HepG2 (cell line): ENCODE results near the gene CADM4. TPM values are rescaled to one million over a fixed set of nuclear protein-coding genes. Genes with fewer than 3 reads are reported as not detected.

Source experiments
- ATF1 ChIP-seq: IDR thresholded peaks from 2 replicates; pipeline ENCODE4 v1.6.1; 2016; ENCODE audit warnings: mild to moderate bottlenecking, control low read depth
- CREM ChIP-seq, 2 experiments: sonication (generic) in 1 of 2; formaldehyde crosslinking in 1 of 2; IDR thresholded peaks; 2 replicates each; pipeline versions ENCODE4 v1.4.0 to v1.6.1; 2016 to 2020; ENCODE audit warnings: antibody characterized with exemption in 1 of 2, mild to moderate bottlenecking in 1 of 2, missing genetic modification reagents in 1 of 2
- GABPA ChIP-seq, 2 experiments: IDR thresholded peaks; 2 replicates each; pipeline ENCODE4 v1.6.1; 2011 to 2016; ENCODE audit warnings: low read depth in 2 of 2, low read length in 1 of 2, missing biosample characterization in 1 of 2, missing genetic modification characterization in 1 of 2
- GATAD1 ChIP-seq: IDR thresholded peaks from 2 replicates; pipeline ENCODE4 v1.6.1; 2016; ENCODE audit warnings: missing genetic modification reagents, missing compliant biosample characterization
- HNRNPLL ChIP-seq: fragments of 200-400 bp; formaldehyde crosslinking; IDR thresholded peaks from 2 replicates; pipeline ENCODE4 v1.6.1; 2017; ENCODE audit warnings: mild to moderate bottlenecking, low read depth, low read length; ENCODE audit not compliant: poor library complexity, severe bottlenecking
- HOXA3 ChIP-seq: sonication (generic); formaldehyde crosslinking; IDR thresholded peaks from 2 replicates; pipeline ENCODE4 v1.5.0; 2020; ENCODE audit warnings: missing genetic modification reagents
- KDM3A ChIP-seq: IDR thresholded peaks from 2 replicates; pipeline ENCODE4 v1.6.1; 2018; ENCODE audit warnings: low read depth, missing compliant biosample characterization
- KLF9 ChIP-seq: IDR thresholded peaks from 2 replicates; pipeline ENCODE4 v1.6.1; 2016; ENCODE audit warnings: low read depth
- NR2F6 ChIP-seq, 2 experiments: IDR thresholded peaks; 2 replicates each; pipeline ENCODE4 v1.6.1; 2016; ENCODE audit warnings: antibody characterized with exemption in 1 of 2, mild to moderate bottlenecking in 1 of 2
- RXRB ChIP-seq: IDR thresholded peaks from 2 replicates; pipeline ENCODE4 v1.6.1; 2016; ENCODE audit warnings: borderline replicate concordance, missing genetic modification reagents, missing compliant biosample characterization
- SAP130 ChIP-seq: IDR thresholded peaks from 2 replicates; pipeline ENCODE4 v1.6.1; 2016; ENCODE audit warnings: low read depth
- SOX13 ChIP-seq, 3 experiments: fragments of 450-650 bp in 1 of 3; sonication (generic) in 1 of 3; formaldehyde crosslinking in 1 of 3; IDR thresholded peaks in 2 of 3; conservative IDR thresholded peaks in 1 of 3; 2 replicates each; pipeline versions ENCODE4 v1.5.0 to v1.6.1; 2016 to 2020; ENCODE audit warnings: antibody characterized with exemption in 1 of 3, mild to moderate bottlenecking in 1 of 3, missing compliant biosample characterization in 1 of 3, missing genetic modification reagents in 1 of 3, moderate library complexity in 1 of 3
- SP4 ChIP-seq: sonication (generic); formaldehyde crosslinking; IDR thresholded peaks from 2 replicates; pipeline ENCODE4 v1.8.1; 2023; ENCODE audit warnings: mild to moderate bottlenecking, missing genetic modification reagents
- ZBTB8A ChIP-seq: sonication (generic); formaldehyde crosslinking; IDR thresholded peaks from 2 replicates; pipeline ENCODE4 v1.4.0; 2020; ENCODE audit warnings: mild to moderate bottlenecking, low read depth, missing genetic modification reagents, borderline replicate concordance
- ZFP36L1 ChIP-seq: sonication (generic); formaldehyde crosslinking; IDR thresholded peaks from 2 replicates; pipeline ENCODE4 v1.8.0; 2022; ENCODE audit warnings: mild to moderate bottlenecking, missing genetic modification reagents, moderate library complexity
- ZNF468 ChIP-seq: sonication (generic); formaldehyde crosslinking; IDR thresholded peaks from 2 replicates; pipeline ENCODE4 v1.8.0; 2022; ENCODE audit warnings: mild to moderate bottlenecking, moderate library complexity, missing genetic modification reagents
- ZNF556 ChIP-seq: sonication (generic); formaldehyde crosslinking; IDR thresholded peaks from 2 replicates; pipeline ENCODE4 v1.4.0; 2020; ENCODE audit warnings: mild to moderate bottlenecking, missing genetic modification reagents, borderline replicate concordance
- ZNF703 ChIP-seq: sonication (generic); formaldehyde crosslinking; IDR thresholded peaks from 2 replicates; pipeline ENCODE4 v1.5.1; 2020; ENCODE audit warnings: missing genetic modification reagents, mild to moderate bottlenecking, moderate library complexity, borderline replicate concordance
- ZNF737 ChIP-seq: sonication (generic); formaldehyde crosslinking; IDR thresholded peaks from 2 replicates; pipeline ENCODE4 v1.5.0; 2020; ENCODE audit warnings: missing genetic modification reagents, mild to moderate bottlenecking, borderline replicate concordance
- polyA plus RNA-seq, 8 experiments: library from polyadenylated mRNA; depleted of rRNA in 3 of 8; stranded (reverse) in 7 of 8; unstranded in 1 of 8; fragments of >200 nt; fragmentation: Illumina TruSeq in 4 of 8; extraction: Trizol in 4 of 8; gene quantifications; 2 replicates each; pipeline versions ENCODE4 v1.2.1 to v1.2.3, GENCODE V29; 2011 to 2016; ENCODE audit warnings: low read depth in 4 of 8, missing spikeins in 1 of 8, mixed read lengths in 1 of 8; ENCODE audit not compliant: insufficient read depth in 1 of 8
- total RNA-seq, 5 experiments: library from RNA; depleted of rRNA; stranded (reverse); fragments of >200 nt; fragmentation: Illumina TruSeq; extraction: Trizol; gene quantifications; 2 replicates each; pipeline ENCODE4 v1.2.3, GENCODE V29; 2016; ENCODE audit warnings: low read depth in 1 of 5
- TF ChIP-seq, protein P1 (sequence below): sonication (generic); formaldehyde crosslinking; IDR thresholded peaks from 2 replicates; pipeline ENCODE4 v1.4.0; 2020; ENCODE audit warnings: missing genetic modification reagents, mild to moderate bottlenecking, borderline replicate concordance
- TF ChIP-seq, protein P2 (sequence below): sonication (generic); formaldehyde crosslinking; IDR thresholded peaks from 2 replicates; pipeline ENCODE4 v1.5.0; 2020; ENCODE audit warnings: mild to moderate bottlenecking, missing genetic modification reagents
- TF ChIP-seq, protein P3 (sequence below): sonication (generic); formaldehyde crosslinking; IDR thresholded peaks from 2 replicates; pipeline ENCODE4 v1.4.0; 2020; ENCODE audit warnings: missing genetic modification reagents

CADM4 gene
- total and polyA plus RNA-seq, 2 of the 13 experiments (the other 11 are each of a cell fraction or from before 2014, with no cell fraction given), result 8.5 to 16.0 TPM

DNA sequence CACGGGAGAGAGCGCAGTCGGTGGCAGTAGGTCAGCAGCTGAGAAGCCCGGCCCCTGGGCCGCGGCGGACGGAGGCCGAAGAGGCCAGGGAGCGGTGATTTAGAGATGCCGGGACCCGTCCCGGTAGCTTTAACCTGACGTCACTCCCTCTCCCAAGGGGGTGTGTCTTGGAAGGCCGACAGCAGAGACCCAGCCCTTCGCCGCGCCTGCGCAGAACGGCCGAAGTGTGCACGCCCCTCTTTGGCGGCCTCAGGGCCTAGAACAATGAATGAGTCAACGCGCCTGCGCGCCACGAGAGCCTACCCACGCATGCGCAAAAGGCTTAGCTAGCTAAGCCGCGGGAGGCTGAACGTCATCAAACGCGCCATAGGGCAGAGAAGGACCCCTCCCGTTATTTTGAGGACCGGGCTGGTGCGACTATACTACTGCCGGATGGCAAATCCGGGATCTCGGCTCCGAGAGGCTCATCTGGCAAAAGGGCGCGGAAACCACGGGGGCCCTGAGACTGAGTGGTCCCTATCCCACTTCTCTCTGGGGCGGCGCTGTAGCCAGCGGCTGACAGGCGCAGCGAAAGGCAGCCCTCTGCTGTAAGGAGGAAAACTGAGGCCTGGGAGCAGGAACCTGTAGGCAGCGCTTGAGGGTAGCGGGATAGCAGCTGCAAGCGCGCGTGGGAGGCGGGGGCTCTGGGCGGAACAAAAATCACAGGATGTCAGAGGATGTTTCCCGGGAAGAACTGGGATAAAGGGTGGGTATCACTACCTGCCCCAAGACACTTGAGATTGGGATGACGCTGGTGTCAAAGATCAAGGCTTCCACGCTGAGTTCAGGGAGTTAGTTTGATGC, 43.4 kb downstream of the CADM4 start, which contains the start of the genes IRGQ and ZNF576 (continued):
- TF ChIP-seq KLF9 (CRISPR knock-in tag) (peak; percentile 72; the same call in 1 of the 2 replicates), ZBTB8A (no peak), ZNF737 (CRISPR knock-in tag) (no peak), SP4 (CRISPR knock-in tag) (peak; percentile 5; the same call in 1 of the 2 replicates), HNRNPLL (peak; percentile 54), ZNF556 (0 out of 2 replicates have a peak, but pooled peaks have one; percentile 31), ZNF703 (CRISPR knock-in tag) (no peak), NR2F6 (IDR thresholded peaks at IDR 0.05) (peak; percentile 70), NR2F6 (CRISPR knock-in tag; IDR thresholded peaks at IDR 0.05) (peak; percentile 72), SAP130 (CRISPR knock-in tag) (peak; percentile 85), SOX13 (IDR thresholded peaks at IDR 0.05) (no peak), SOX13 (CRISPR knock-in tag; conservative IDR thresholded peaks at IDR 0.05 in 1 of 2, IDR thresholded peaks at IDR 0.05 in 1 of 2) (peak in 1 of 2 experiments; percentile 12; a peak in 1 of 4 replicates), CREM (IDR thresholded peaks at IDR 0.05) (peak; percentile 100), CREM (CRISPR knock-in tag; IDR thresholded peaks at IDR 0.05) (peak; percentile 73; the same call in 1 of the 2 replicates), ZFP36L1 (CRISPR knock-in tag) (0 out of 2 replicates have a peak, but pooled peaks have one; percentile 35), ZNF468 (CRISPR knock-in tag) (no peak), GATAD1 (CRISPR knock-in tag) (peak; percentile 99), GABPA (IDR thresholded peaks at IDR 0.05; ENCODE audit: low read depth, low read length) (no peak), GABPA (CRISPR knock-in tag; IDR thresholded peaks at IDR 0.05; ENCODE audit: low read depth) (peak; percentile 70), HOXA3 (CRISPR knock-in tag) (peak; percentile 72; the same call in 1 of the 2 replicates), RXRB (peak; percentile 65; the same call in 1 of the 2 replicates), ATF1 (CRISPR knock-in tag) (peak; percentile 99), KDM3A (CRISPR knock-in tag) (no peak)
- TF ChIP-seq, protein P1, sequence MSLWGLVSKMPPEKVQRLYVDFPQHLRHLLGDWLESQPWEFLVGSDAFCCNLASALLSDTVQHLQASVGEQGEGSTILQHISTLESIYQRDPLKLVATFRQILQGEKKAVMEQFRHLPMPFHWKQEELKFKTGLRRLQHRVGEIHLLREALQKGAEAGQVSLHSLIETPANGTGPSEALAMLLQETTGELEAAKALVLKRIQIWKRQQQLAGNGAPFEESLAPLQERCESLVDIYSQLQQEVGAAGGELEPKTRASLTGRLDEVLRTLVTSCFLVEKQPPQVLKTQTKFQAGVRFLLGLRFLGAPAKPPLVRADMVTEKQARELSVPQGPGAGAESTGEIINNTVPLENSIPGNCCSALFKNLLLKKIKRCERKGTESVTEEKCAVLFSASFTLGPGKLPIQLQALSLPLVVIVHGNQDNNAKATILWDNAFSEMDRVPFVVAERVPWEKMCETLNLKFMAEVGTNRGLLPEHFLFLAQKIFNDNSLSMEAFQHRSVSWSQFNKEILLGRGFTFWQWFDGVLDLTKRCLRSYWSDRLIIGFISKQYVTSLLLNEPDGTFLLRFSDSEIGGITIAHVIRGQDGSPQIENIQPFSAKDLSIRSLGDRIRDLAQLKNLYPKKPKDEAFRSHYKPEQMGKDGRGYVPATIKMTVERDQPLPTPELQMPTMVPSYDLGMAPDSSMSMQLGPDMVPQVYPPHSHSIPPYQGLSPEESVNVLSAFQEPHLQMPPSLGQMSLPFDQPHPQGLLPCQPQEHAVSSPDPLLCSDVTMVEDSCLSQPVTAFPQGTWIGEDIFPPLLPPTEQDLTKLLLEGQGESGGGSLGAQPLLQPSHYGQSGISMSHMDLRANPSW (CRISPR knock-in tag), result no peak; the same call in 1 of the 2 replicates
- TF ChIP-seq, protein P2, sequence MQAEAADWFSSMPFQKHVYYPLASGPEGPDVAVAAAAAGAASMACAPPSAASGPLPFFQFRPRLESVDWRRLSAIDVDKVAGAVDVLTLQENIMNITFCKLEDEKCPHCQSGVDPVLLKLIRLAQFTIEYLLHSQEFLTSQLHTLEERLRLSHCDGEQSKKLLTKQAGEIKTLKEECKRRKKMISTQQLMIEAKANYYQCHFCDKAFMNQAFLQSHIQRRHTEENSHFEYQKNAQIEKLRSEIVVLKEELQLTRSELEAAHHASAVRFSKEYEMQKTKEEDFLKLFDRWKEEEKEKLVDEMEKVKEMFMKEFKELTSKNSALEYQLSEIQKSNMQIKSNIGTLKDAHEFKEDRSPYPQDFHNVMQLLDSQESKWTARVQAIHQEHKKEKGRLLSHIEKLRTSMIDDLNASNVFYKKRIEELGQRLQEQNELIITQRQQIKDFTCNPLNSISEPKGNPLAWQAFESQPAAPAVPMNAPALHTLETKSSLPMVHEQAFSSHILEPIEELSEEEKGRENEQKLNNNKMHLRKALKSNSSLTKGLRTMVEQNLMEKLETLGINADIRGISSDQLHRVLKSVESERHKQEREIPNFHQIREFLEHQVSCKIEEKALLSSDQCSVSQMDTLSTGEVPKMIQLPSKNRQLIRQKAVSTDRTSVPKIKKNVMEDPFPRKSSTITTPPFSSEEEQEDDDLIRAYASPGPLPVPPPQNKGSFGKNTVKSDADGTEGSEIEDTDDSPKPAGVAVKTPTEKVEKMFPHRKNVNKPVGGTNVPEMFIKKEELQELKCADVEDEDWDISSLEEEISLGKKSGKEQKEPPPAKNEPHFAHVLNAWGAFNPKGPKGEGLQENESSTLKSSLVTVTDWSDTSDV (CRISPR knock-in tag), result 0 out of 2 replicates have a peak, but pooled peaks have one; percentile 46
- TF ChIP-seq, protein P3, sequence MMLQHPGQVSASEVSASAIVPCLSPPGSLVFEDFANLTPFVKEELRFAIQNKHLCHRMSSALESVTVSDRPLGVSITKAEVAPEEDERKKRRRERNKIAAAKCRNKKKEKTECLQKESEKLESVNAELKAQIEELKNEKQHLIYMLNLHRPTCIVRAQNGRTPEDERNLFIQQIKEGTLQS (CRISPR knock-in tag), result 0 out of 2 replicates have a peak, but pooled peaks have one; percentile 16
